ENCODE data around the gene CACNA1F.

The CACNA1F gene

DNA sequence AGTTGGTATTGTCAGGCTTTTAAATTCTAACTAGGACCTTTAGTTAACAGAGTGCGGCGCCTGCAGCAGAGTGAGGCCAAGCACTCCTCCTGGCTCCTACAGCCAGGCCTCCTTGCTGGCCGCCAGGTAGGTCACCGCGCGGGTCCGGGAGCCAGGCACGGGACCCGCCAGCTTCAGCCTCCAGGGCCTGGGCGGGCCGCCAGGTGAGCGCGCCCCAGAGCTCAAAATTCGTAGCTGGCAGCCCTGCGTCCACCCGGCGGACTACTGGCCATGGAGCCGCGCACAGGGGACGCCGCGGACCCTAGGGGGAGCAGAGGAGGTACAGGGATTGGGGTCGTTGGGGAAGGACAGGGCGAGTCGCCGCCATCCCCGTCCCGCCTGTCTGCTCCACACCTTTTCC, 70.5 kb downstream of the CACNA1F start, which contains the start of gene MAGIX:
Gene MAGIX (plus strand): TSS at position 139 of the 400 bp plus-strand sequence. CDS start 132 bp downstream, at position 271.
- Histone ChIP-seq H3K36me3 (ENCODE audit: insufficient read depth, insufficient read length, low read length) (no peaks in the 10 kb centered on the region), H3K9me3 (ENCODE audit: insufficient read depth, low read length) (no peaks in the 10 kb centered on the region), H3K4me1 (ENCODE audit: insufficient read depth, insufficient read length) (peaks cover 8% of the 10 kb centered on the region), H3K4me3 (ENCODE audit: insufficient read length, low read depth) (peak within 1 kb of the TSS; percentile 46), H3K9ac (ENCODE audit: insufficient read length, low read depth) (peak within 1 kb of the TSS; percentile 74), H3K27me3 (ENCODE audit: insufficient read depth, insufficient read length) (peaks cover 15% of the 10 kb centered on the region)
- TF ChIP-seq ZNF274 (IDR thresholded peaks at IDR 0.05; ENCODE audit: low read depth, low read length) (no peak), YY1 (IDR thresholded peaks at IDR 0.05; ENCODE audit: insufficient read depth, insufficient read length) (no peak)
- no peak for DNase-seq (ENCODE audit: low read depth, low spot score)

DNA sequence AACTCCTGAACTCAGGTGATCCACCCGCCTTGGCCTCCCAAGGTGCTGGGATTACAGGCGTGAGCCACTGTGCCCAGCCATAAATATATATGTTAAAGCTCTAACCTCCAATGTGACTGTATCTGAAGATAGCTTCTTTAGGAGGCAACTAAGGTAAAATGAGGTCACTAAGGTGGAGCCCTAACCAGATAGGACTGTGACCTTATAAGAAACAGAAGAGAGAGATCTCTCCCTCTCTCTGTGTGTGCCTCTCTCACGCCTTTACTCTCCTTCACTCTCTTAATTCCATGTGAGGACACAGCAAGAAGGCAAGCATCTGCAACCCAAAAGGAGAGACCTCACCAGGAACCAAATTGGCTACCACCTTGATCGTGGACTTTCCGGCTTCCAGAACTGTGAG, 71.5 kb downstream of the CACNA1F start:
- H3K4me1 ChIP-seq (ENCODE audit: insufficient read depth, insufficient read length), result peaks cover 7% of the 10 kb centered on the region
- TF ChIP-seq YY1 (IDR thresholded peaks at IDR 0.05; ENCODE audit: insufficient read depth, insufficient read length) (no peak), ZNF274 (IDR thresholded peaks at IDR 0.05; ENCODE audit: low read depth, low read length) (no peak), SUZ12 (IDR thresholded peaks at IDR 0.05; ENCODE audit: extremely low read depth, insufficient read depth, insufficient read length) (no peak)
- DNase-seq (ENCODE audit: low read depth, low spot score), result no peak
- H3K4me3 ChIP-seq (ENCODE audit: insufficient read length, low read depth), result no peak overlapping the region
- H3K9ac ChIP-seq (ENCODE audit: insufficient read length, low read depth), result no peak overlapping the region
- H3K36me3 ChIP-seq (ENCODE audit: insufficient read depth, insufficient read length, low read length), result no peaks in the 10 kb centered on the region
- no peaks in the 10 kb centered on the region for H3K9me3 ChIP-seq (ENCODE audit: insufficient read depth, low read length)
- H3K27me3 ChIP-seq (ENCODE audit: insufficient read depth, insufficient read length), result peaks cover 15% of the 10 kb centered on the region

DNA sequence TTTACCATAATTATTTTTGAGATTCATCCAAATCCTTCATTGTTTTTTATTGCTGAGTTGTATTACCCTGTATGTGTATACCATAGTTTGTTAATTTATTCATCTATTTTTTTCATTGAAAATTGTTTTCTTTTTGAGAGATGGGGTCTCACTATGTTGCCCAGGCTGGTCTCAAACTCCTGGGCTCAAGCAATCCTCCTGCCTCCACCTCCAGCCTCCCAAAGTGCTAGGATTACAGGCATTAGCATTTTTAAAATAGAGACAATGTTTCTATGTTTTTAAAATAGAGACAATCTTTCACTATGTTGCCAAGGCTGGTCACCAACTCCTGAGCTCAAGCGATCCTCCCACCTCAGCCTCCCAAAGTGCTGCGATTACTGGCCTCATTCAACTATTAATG, 72.2 kb downstream of the CACNA1F start:
- no peak overlapping the region for H3K4me3 ChIP-seq (ENCODE audit: insufficient read length, low read depth)
- no peak for TF ChIP-seq YY1 (IDR thresholded peaks at IDR 0.05; ENCODE audit: insufficient read depth, insufficient read length)
- no peak for TF ChIP-seq ZNF274 (IDR thresholded peaks at IDR 0.05; ENCODE audit: low read depth, low read length)
- no peak for TF ChIP-seq SUZ12 (IDR thresholded peaks at IDR 0.05; ENCODE audit: extremely low read depth, insufficient read depth, insufficient read length)

DNA sequence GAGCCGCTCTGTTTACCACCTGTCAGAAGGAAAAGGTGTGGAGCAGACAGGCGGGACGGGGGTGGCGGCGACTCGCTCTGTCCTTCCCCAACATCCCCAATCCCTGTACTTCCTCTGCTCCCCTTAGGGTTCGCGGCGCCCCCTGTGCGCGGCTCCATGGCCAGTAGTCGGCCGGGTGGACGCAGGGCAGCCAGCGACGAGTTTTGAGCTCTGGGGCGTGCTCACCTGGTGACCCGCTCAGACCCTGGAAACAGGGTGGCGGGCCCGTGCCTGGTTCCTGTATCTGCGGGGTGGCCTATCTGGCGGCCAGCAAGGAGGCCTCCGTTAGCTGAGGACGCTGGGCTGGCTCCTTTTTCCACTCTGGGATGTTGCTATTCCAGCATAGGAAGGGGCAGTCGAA, 75.9 kb downstream of the CACNA1F start:
- no peaks in the 10 kb centered on the region for H3K4me1 ChIP-seq (ENCODE audit: insufficient read depth, insufficient read length)
- H3K9ac ChIP-seq (ENCODE audit: insufficient read length, low read depth), result no peak overlapping the region
- peaks cover 4% of the 10 kb centered on the region for H3K27me3 ChIP-seq (ENCODE audit: insufficient read depth, insufficient read length)
- no peaks in the 10 kb centered on the region for H3K36me3 ChIP-seq (ENCODE audit: insufficient read depth, insufficient read length, low read length)
- H3K4me3 ChIP-seq (ENCODE audit: insufficient read length, low read depth), result no peak overlapping the region
- H3K9me3 ChIP-seq (ENCODE audit: insufficient read depth, low read length), result no peaks in the 10 kb centered on the region
- TF ChIP-seq YY1 (IDR thresholded peaks at IDR 0.05; ENCODE audit: insufficient read depth, insufficient read length) (no peak), ZNF274 (IDR thresholded peaks at IDR 0.05; ENCODE audit: low read depth, low read length) (no peak), SUZ12 (IDR thresholded peaks at IDR 0.05; ENCODE audit: extremely low read depth, insufficient read depth, insufficient read length) (no peak)
- DNase-seq (ENCODE audit: low read depth, low spot score), result no peak

More for the DNA sequence above, 72.2 kb downstream of the CACNA1F start:
- H3K9ac ChIP-seq (ENCODE audit: insufficient read length, low read depth), result no peak overlapping the region
- no peaks in the 10 kb centered on the region for H3K9me3 ChIP-seq (ENCODE audit: insufficient read depth, low read length)
- DNase-seq (ENCODE audit: low read depth, low spot score), result no peak
- H3K36me3 ChIP-seq (ENCODE audit: insufficient read depth, insufficient read length, low read length), result no peaks in the 10 kb centered on the region
- H3K4me1 ChIP-seq (ENCODE audit: insufficient read depth, insufficient read length), result peaks cover 5% of the 10 kb centered on the region
- H3K27me3 ChIP-seq (ENCODE audit: insufficient read depth, insufficient read length), result peaks cover 15% of the 10 kb centered on the region

DNA sequence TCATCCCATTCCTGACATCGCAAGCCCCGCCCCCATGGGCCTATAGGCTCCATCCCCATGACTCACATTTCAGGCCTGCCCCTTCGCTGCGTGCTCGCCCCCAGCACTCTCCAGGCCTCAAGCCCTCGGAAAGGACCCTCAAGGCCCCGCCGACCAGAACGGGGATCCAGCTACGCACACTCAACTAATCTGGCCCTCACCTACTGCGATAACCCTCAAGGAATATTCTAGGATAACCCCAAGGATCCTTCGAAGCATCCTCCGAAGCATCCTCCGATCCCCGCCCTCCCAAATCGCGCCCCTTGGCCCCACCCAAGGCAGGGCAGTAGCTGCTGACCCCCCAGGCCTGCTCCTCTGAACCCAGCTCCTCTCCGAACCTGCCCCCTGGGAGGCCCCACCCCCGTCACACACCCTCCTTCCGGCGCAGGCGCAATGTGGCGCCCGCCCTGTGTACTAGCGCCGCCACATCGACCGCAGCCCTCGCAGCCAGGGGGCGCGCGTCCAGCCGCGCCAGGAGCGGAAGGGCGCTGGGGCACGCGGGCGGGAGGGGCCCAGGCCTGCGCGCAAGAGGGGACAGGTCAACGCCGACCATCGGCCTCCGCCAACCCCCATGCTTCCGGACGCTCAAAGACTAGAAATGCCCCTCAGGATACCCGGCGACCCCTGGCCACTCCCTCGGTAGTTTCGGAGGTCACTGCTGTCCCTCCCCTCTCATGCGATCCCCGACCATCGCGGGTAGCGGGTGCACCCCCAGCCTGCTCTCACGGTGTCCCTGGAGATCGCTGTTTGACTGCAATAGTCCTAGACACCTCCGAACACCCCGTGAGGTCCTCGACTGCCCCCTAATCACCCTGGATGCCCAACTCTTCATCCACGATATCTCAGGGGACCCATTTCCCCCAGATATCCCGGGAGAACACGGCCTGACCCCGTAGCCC, 77.0 kb downstream of the CACNA1F start:
- no peaks in the 10 kb centered on the region for H3K27me3 ChIP-seq (ENCODE audit: insufficient read depth, insufficient read length)
- peak overlapping the region; percentile 51 for H3K4me3 ChIP-seq (ENCODE audit: insufficient read length, low read depth)
- peak overlapping the region; percentile 89 for H3K9ac ChIP-seq (ENCODE audit: insufficient read length, low read depth)
- DNase-seq (ENCODE audit: low read depth, low spot score), result peak; percentile 86
- TF ChIP-seq YY1 (IDR thresholded peaks at IDR 0.05; ENCODE audit: insufficient read depth, insufficient read length) (no peak), ZNF274 (IDR thresholded peaks at IDR 0.05; ENCODE audit: low read depth, low read length) (no peak), SUZ12 (IDR thresholded peaks at IDR 0.05; ENCODE audit: extremely low read depth, insufficient read depth, insufficient read length) (no peak)
- no peaks in the 10 kb centered on the region for H3K36me3 ChIP-seq (ENCODE audit: insufficient read depth, insufficient read length, low read length)
- no peaks in the 10 kb centered on the region for H3K4me1 ChIP-seq (ENCODE audit: insufficient read depth, insufficient read length)
- H3K9me3 ChIP-seq (ENCODE audit: insufficient read depth, low read length), result no peaks in the 10 kb centered on the region

DNA sequence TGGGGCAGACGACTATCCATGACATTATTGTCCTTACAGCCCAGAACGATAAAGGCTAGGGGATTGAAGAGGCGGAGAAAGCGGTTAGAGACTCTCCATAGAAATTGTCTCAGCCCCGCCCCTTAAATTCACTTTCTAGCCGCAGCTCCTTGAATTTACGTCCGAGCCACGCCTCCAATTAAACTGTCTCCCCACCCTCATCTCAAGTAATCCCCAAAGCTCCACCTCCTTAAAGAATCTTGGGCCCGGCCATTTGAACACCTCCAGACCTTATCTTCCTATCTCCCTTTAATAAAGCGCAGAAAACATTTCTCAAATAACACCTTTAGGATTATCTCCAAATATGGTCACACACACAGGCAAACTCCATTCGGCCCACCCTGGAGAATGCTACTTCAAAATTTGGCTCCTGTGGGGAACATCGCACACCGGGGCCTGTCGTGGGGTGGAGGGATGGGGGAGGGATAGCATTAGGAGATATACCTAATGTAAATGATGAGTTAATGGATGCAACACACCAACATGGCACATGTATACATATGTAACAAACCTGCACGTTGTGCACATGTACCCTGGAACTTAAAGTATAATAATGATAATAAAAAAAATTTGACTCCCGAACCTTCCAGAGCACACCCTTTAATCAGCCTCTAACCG, 77.8 kb downstream of the CACNA1F start:
- no peaks in the 10 kb centered on the region for H3K9me3 ChIP-seq (ENCODE audit: insufficient read depth, low read length)
- no peaks in the 10 kb centered on the region for H3K4me1 ChIP-seq (ENCODE audit: insufficient read depth, insufficient read length)
- peak overlapping the region; percentile 70 for H3K9ac ChIP-seq (ENCODE audit: insufficient read length, low read depth)
- TF ChIP-seq ZNF274 (IDR thresholded peaks at IDR 0.05; ENCODE audit: low read depth, low read length), result no peak
- no peak for TF ChIP-seq SUZ12 (IDR thresholded peaks at IDR 0.05; ENCODE audit: extremely low read depth, insufficient read depth, insufficient read length)
- no peak for TF ChIP-seq YY1 (IDR thresholded peaks at IDR 0.05; ENCODE audit: insufficient read depth, insufficient read length)
- no peaks in the 10 kb centered on the region for H3K27me3 ChIP-seq (ENCODE audit: insufficient read depth, insufficient read length)
- no peaks in the 10 kb centered on the region for H3K36me3 ChIP-seq (ENCODE audit: insufficient read depth, insufficient read length, low read length)
- peak; percentile 67 for DNase-seq (ENCODE audit: low read depth, low spot score)
- H3K4me3 ChIP-seq (ENCODE audit: insufficient read length, low read depth), result peak overlapping the region; percentile 51

Measured in NT2/D1 (cell line).